ENCODE measurements around the gene GPR55. TPM values are rescaled to one million over a fixed set of nuclear protein-coding genes. Genes with fewer than 3 reads are reported as not detected.

GPR55 gene
- total and polyA plus RNA-seq, 10 donors: 0.86 to 6.8 (median 3.1) TPM

DNA sequence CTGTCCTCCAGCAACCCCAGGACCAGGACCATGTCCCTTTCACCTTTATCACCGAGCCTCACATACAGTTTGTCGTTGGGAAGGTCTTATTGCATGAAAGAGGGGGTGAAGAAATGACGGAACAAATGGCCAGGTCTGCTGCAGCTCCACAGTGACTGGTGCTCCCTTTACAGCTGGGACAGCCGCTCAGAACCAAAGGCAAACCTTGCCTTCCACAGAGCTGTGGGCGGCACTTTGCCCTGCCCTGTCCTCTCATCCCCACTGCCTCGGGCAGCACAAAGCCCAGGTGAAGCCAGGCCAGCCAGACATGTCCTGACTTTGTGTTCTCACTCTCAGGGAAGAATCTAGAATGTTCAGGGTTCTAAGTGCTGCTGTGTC is 961 bp downstream of the GPR55 start:
- WGBS, 5 donors: 63 to 90% (median 85%) methylated on average over 6 of the region's 6 CpGs
- H3K27ac ChIP-seq: peak overlapping the region in 3 of 8 donors; percentile 48 to 80 (median 67)
- H3K27me3 ChIP-seq (replicated peaks in 1 of 7): no peaks in the 10 kb centered on the region
- H3K4me3 ChIP-seq: peak overlapping the region in 4 of 8 donors; percentile 24 to 67 (median 35)
- H3K36me3 ChIP-seq: no peaks in the 10 kb centered on the region
- intact Hi-C loops (cut with DNase I; ENCODE audit: low total_unique reads): no loop called here
- H3K4me1 ChIP-seq: peaks cover 0 to 23% (median 17%) of the 10 kb centered on the region in 6 donors
- TF ChIP-seq POLR2A (IDR thresholded peaks at IDR 0.05) (no peak), POLR2AphosphoS5 (IDR thresholded peaks at IDR 0.05) (no peak)
- TF ChIP-seq, protein P1, sequence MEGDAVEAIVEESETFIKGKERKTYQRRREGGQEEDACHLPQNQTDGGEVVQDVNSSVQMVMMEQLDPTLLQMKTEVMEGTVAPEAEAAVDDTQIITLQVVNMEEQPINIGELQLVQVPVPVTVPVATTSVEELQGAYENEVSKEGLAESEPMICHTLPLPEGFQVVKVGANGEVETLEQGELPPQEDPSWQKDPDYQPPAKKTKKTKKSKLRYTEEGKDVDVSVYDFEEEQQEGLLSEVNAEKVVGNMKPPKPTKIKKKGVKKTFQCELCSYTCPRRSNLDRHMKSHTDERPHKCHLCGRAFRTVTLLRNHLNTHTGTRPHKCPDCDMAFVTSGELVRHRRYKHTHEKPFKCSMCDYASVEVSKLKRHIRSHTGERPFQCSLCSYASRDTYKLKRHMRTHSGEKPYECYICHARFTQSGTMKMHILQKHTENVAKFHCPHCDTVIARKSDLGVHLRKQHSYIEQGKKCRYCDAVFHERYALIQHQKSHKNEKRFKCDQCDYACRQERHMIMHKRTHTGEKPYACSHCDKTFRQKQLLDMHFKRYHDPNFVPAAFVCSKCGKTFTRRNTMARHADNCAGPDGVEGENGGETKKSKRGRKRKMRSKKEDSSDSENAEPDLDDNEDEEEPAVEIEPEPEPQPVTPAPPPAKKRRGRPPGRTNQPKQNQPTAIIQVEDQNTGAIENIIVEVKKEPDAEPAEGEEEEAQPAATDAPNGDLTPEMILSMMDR (IDR thresholded peaks at IDR 0.05 in 8 of 11, conservative IDR thresholded peaks at IDR 0.05 in 3 of 11): no peak
- peak; percentile 40 for DNase-seq
- no peaks in the 10 kb centered on the region for H3K9me3 ChIP-seq

DNA sequence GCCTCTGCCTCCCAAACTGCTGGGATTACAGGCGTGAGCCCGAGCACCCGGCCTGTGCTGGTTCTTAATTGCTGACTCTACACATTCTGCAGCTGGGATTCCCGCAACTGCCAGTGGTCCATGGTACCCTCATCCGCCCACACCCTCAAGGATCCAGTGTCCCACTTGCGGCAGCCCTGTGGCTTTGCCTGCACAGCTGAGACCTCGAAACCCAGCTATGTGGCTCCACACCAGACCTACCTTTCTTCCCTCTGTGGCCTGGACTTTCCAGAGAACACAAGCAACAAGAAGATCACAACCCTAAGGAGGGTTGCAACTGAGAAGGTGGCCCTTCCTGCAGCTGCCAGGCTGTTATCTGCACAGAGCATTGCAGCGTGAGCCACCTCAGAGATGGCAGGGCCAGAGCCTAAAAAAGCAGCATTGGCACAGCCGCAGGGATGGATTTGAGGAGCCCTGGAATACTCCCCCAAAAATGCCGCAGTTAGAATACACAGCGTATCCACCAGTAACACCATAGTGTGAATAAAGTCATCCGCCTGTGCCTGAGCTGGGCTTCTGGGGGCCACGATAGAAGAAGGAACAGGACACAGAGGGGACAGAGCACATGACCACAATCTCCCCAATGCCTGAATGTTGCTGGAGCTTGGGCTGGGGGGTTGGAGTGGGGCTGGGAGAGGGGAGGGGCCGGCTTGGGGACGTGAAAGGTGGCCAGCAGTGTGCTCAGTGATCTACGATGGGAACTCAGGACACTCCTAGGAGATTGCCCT is 1.9 kb downstream of the GPR55 start:
- no peaks in the 10 kb centered on the region for H3K27me3 ChIP-seq (replicated peaks in 1 of 7)
- intact Hi-C loops (cut with DNase I; ENCODE audit: low total_unique reads): no loop called here
- H3K27ac ChIP-seq: peak overlapping the region in 1 of 8 donors; percentile 80
- peak overlapping the region in 1 of 8 donors; percentile 67 for H3K4me3 ChIP-seq
- DNase-seq: peak; percentile 58
- TF ChIP-seq POLR2AphosphoS5 (IDR thresholded peaks at IDR 0.05) (no peak), POLR2A (IDR thresholded peaks at IDR 0.05) (no peak)
- TF ChIP-seq, protein P1 (IDR thresholded peaks at IDR 0.05 in 8 of 11, conservative IDR thresholded peaks at IDR 0.05 in 3 of 11): no peak
- WGBS, 5 donors: 84 to 91% (median 87%) methylated on average over 14 to 16 of the region's 16 CpGs
- no peaks in the 10 kb centered on the region for H3K36me3 ChIP-seq
- peaks cover 0 to 23% (median 17%) of the 10 kb centered on the region in 6 donors for H3K4me1 ChIP-seq
- no peaks in the 10 kb centered on the region for H3K9me3 ChIP-seq

DNA sequence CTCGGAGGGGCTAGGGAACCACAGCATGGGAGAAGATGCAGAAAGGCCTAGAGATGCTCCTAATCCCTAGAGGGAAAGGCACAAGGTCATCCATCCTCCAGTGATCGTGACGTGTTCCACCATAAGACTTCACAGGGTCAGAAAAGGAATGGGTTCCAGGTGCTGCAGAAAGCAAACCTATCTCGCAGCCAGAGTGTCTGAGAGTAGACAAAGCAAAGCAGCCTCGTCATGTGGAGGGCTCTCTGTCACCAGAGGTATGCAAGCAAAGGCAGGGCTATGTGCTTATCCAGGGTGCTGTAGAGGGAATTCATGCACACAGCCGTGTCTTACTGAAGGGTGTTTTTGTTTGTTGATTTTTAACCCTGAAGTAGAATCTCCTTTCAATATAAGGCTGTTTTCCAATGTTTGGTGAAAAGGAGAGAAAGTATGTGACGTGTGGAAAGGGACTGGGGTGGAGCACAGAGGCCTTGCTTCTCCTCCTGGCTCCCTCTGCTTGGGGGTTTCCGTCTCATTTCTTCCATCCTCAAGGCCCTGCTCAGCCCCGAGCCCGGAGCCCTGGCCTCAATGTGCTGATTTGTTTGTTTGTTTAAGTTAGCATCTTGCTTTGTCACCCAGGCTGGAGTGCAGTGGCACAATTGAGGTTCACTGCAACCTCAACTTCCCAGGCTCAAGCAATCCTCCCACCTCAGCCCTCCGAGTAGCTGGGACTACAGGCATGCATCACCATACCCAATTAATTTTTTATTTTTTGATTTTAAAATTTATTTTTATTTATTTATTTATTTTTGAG is 3.0 kb downstream of the GPR55 start:
- H3K27ac ChIP-seq: peak overlapping the region in 1 of 8 donors; percentile 28
- H3K9me3 ChIP-seq: no peaks in the 10 kb centered on the region
- no peaks in the 10 kb centered on the region for H3K36me3 ChIP-seq
- peak; percentile 30 for DNase-seq
- WGBS, 5 donors: 74 to 88% (median 81%) methylated on average over 11 of the region's 11 CpGs
- no peak for TF ChIP-seq POLR2AphosphoS5 (IDR thresholded peaks at IDR 0.05)
- TF ChIP-seq, protein P1 (IDR thresholded peaks at IDR 0.05 in 8 of 11, conservative IDR thresholded peaks at IDR 0.05 in 3 of 11): no peak
- no peak for TF ChIP-seq POLR2A (IDR thresholded peaks at IDR 0.05)
- H3K4me3 ChIP-seq: peak overlapping the region in 1 of 8 donors; percentile 32
- H3K4me1 ChIP-seq: peaks cover 0 to 23% (median 17%) of the 10 kb centered on the region in 6 donors
- H3K27me3 ChIP-seq (replicated peaks in 1 of 7): no peaks in the 10 kb centered on the region
- intact Hi-C loops (cut with DNase I; ENCODE audit: low total_unique reads): no loop called here

DNA sequence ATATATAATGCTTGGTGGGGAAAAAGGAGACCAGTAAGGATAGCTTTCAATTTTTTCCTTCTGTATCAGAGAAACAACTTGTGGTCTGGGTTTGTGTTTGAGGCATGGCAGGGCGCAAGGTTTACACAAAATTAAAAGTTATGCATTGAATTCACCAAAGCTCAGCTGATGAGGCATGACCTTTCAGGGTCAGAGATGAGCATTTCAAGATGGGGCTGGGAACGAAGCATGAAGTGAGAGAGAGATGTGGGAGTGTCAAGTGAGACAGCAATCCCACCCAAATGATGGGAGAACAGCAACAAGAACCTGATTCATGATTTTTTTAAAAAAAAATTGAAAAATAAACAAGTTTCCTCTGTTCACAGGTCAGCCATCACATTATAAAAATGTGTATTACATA is 4.9 kb downstream of the GPR55 start:
- intact Hi-C loops (cut with DNase I; ENCODE audit: low total_unique reads): no loop called here
- Histone ChIP-seq H3K27ac (no peak overlapping the region), H3K4me3 (peak overlapping the region in 1 of 8 donors; percentile 1), H3K36me3 (no peaks in the 10 kb centered on the region), H3K4me1 (peaks cover 0 to 15% (median 13%) of the 10 kb centered on the region in 6 donors), H3K9me3 (no peaks in the 10 kb centered on the region), H3K27me3 (replicated peaks in 1 of 7) (peaks cover 0 to 2% (median 0%) of the 10 kb centered on the region in 7 donors)
- 46 to 79% (median 72%) methylated on average over 2 of the region's 2 CpGs for WGBS, 5 donors
- TF ChIP-seq POLR2A (IDR thresholded peaks at IDR 0.05) (no peak), POLR2AphosphoS5 (IDR thresholded peaks at IDR 0.05) (no peak)
- TF ChIP-seq, protein P1 (IDR thresholded peaks at IDR 0.05 in 8 of 11, conservative IDR thresholded peaks at IDR 0.05 in 3 of 11): no peak
- DNase-seq: no peak
